SK-N-DZ (cell line): ENCODE results near the gene RBCK1.
"Not testable (repeated sequence)": the region's sequence is repeated elsewhere in the genome, so short reads cannot be mapped to it uniquely, and the experiment has no call there.

Source experiments
- DNase-seq: peaks from one replicate; pipeline ENCODE4 v3.0.0-alpha.2; 2015; ENCODE audit warnings: low spot score

RBCK1 gene

GRCh38 chr20:434661-435419 is 26.7 kb downstream of the RBCK1 start:
- DNase-seq = no peak

- DNase-seq = no peak
These were observed 27.5 kb downstream of the RBCK1 start for GRCh38 chr20:435558-435957.

- DNase-seq = no peak
These were observed 28.4 kb downstream of the RBCK1 start for GRCh38 chr20:436476-436875.

GRCh38 chr20:437787-438486 is 29.8 kb downstream of the RBCK1 start:
- DNase-seq = no peak

- DNase-seq = no peak
These were observed 30.7 kb downstream of the RBCK1 start for GRCh38 chr20:438571-439469.

- no peak for DNase-seq
These were observed 32.0 kb downstream of the RBCK1 start for GRCh38 chr20:440148-440547.

- no peak for DNase-seq
These were observed 32.5 kb downstream of the RBCK1 start for GRCh38 chr20:440636-441035.

GRCh38 chr20:443223-443775 is 35.2 kb downstream of the RBCK1 start:
- no peak for DNase-seq

GRCh38 chr20:444117-444516 is 36.0 kb downstream of the RBCK1 start:
- no peak for DNase-seq

GRCh38 chr20:444862-445426 is 36.8 kb downstream of the RBCK1 start:
- DNase-seq = no peak

GRCh38 chr20:445514-446336 is 37.6 kb downstream of the RBCK1 start:
- DNase-seq = no peak

GRCh38 chr20:452021-452420 is 43.9 kb downstream of the RBCK1 start:
- DNase-seq = not testable (repeated sequence)

GRCh38 chr20:454951-455350 is 46.9 kb downstream of the RBCK1 start:
- DNase-seq = no peak

GRCh38 chr20:458776-459175 is 50.7 kb downstream of the RBCK1 start:
- DNase-seq = no peak

- DNase-seq = peak; percentile 18
These were observed 52.1 kb downstream of the RBCK1 start for GRCh38 chr20:460180-460579.

GRCh38 chr20:460707-461106 is 52.6 kb downstream of the RBCK1 start:
- DNase-seq = no peak

- DNase-seq = peak; percentile 34
These were observed 53.4 kb downstream of the RBCK1 start for GRCh38 chr20:461254-462198.

- DNase-seq = peak; percentile 86
These were observed 54.3 kb downstream of the RBCK1 start, which contains the start of gene TBC1D20 for GRCh38 chr20:462199-462991. Gene TBC1D20 (minus strand): TSS chr20:462533. CDS start chr20:462405, 128 bp downstream.
